ENCODE data around the gene KRTAP10-8. TPM values are rescaled to one million over a fixed set of nuclear protein-coding genes. Genes with fewer than 3 reads are reported as not detected.

KRTAP10-8 gene
- total and polyA plus RNA-seq, 7 donors, result not detected

DNA sequence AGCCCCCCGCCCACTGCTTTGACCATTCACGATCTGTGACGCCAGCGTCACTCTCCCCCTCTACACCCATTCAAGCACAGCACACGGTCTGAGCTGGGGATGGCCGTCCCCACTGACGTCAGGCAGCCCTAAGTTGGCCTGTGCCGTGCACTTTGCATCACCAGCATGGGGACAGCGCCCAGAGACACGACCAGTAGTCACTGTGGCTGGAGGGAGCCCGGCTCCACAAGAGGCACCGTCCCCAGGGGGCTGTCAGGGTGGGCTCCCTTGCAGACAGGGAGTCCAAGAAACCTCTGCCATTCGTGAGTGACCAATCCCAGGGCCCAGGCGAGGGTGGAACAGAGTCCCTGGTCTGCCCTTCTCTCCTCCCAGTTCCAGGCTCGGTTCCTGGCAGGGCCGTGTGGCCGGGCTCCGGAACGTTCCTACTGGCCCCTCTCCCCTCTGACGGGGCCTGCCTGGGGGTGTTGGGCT, 2.3 kb downstream of the KRTAP10-8 start:
- TF ChIP-seq POLR2A (IDR thresholded peaks at IDR 0.05) (no peak), EP300 (IDR thresholded peaks at IDR 0.05) (no peak), POLR2AphosphoS5 (IDR thresholded peaks at IDR 0.05) (no peak)
- TF ChIP-seq, protein P1, sequence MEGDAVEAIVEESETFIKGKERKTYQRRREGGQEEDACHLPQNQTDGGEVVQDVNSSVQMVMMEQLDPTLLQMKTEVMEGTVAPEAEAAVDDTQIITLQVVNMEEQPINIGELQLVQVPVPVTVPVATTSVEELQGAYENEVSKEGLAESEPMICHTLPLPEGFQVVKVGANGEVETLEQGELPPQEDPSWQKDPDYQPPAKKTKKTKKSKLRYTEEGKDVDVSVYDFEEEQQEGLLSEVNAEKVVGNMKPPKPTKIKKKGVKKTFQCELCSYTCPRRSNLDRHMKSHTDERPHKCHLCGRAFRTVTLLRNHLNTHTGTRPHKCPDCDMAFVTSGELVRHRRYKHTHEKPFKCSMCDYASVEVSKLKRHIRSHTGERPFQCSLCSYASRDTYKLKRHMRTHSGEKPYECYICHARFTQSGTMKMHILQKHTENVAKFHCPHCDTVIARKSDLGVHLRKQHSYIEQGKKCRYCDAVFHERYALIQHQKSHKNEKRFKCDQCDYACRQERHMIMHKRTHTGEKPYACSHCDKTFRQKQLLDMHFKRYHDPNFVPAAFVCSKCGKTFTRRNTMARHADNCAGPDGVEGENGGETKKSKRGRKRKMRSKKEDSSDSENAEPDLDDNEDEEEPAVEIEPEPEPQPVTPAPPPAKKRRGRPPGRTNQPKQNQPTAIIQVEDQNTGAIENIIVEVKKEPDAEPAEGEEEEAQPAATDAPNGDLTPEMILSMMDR (IDR thresholded peaks at IDR 0.05), result no peak
- Histone ChIP-seq H3K36me3 (no peaks in the 10 kb centered on the region), H3K4me1 (no peaks in the 10 kb centered on the region), H3K27ac (no peak overlapping the region), H3K27me3 (peaks cover 0 to 23% (median 9%) of the 10 kb centered on the region in 3 donors), H3K4me3 (no peak overlapping the region), H3K9me3 (peaks cover 0 to 15% (median 2%) of the 10 kb centered on the region in 4 donors)
- 82 to 83% methylated on average over 20 of the region's 20 CpGs for WGBS, 2 donors
- DNase-seq, result no peak
- intact Hi-C loops (cut with DNase I), result no loop called here

DNA sequence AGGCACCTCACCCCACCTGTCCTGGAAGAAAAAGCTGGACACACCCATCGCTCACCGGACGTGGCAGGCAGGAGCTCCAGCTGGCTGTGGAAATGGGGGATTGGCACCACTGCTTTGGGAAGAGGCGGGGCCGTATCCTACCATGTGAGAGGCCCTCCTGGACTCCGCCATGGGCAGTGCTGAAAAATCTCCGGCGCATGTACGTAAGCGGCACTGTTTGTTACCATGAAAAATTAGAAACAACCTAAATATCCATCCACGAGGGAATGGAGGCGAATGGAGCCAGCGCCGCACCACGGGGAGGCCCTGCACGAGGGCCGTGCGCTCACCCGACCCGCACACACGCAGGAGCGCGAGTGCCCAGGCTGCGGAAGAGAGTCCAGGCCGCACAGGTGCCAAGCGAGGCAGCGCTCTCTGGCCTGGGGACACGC, 3.1 kb downstream of the KRTAP10-8 start:
- 83 to 90% methylated on average over 28 of the region's 28 CpGs for WGBS, 2 donors
- TF ChIP-seq POLR2A (IDR thresholded peaks at IDR 0.05), result no peak
- TF ChIP-seq EP300 (IDR thresholded peaks at IDR 0.05), result no peak
- TF ChIP-seq, protein P1 (IDR thresholded peaks at IDR 0.05), result no peak
- no peak for TF ChIP-seq POLR2AphosphoS5 (IDR thresholded peaks at IDR 0.05)
- peaks cover 0 to 23% (median 9%) of the 10 kb centered on the region in 3 donors for H3K27me3 ChIP-seq

DNA sequence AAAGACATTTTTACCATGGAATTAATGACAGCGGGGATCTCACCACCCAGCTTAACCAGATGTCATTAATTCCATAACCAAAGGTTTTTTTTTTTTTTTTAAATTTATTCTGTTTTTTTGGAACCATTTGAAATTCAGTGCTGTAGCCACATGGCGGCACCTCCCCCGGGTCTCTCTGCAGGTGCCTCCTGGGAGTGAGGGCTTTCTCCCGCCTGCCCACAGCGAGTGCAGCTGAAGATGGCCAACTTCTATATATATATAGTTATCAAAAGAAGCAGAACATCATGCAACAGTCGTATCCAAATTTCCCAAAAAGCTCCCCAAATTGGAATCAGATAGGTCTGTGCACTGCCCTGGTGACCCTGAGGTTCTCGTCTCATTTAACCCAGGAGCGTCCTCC, 3.6 kb downstream of the KRTAP10-8 start:
- WGBS, 2 donors, result 75 to 83% methylated on average over 8 of the region's 8 CpGs
- H3K4me1 ChIP-seq, result no peaks in the 10 kb centered on the region
- intact Hi-C loops (cut with DNase I), result no loop called here
- H3K27ac ChIP-seq, result no peak overlapping the region
- H3K9me3 ChIP-seq, result peaks cover 0 to 11% (median 3%) of the 10 kb centered on the region in 4 donors
- no peak for TF ChIP-seq POLR2AphosphoS5 (IDR thresholded peaks at IDR 0.05)
- TF ChIP-seq EP300 (IDR thresholded peaks at IDR 0.05), result no peak
- H3K4me3 ChIP-seq, result no peak overlapping the region
- H3K27me3 ChIP-seq, result peaks cover 0 to 23% (median 9%) of the 10 kb centered on the region in 3 donors
- no peaks in the 10 kb centered on the region for H3K36me3 ChIP-seq
- no peak for DNase-seq

More for the DNA sequence above, 3.1 kb downstream of the KRTAP10-8 start:
- Histone ChIP-seq H3K4me1 (no peaks in the 10 kb centered on the region), H3K9me3 (peaks cover 0 to 13% (median 3%) of the 10 kb centered on the region in 4 donors), H3K36me3 (no peaks in the 10 kb centered on the region), H3K27ac (no peak overlapping the region), H3K4me3 (no peak overlapping the region)
- intact Hi-C loops (cut with DNase I), result no loop called here
- DNase-seq, result no peak

DNA sequence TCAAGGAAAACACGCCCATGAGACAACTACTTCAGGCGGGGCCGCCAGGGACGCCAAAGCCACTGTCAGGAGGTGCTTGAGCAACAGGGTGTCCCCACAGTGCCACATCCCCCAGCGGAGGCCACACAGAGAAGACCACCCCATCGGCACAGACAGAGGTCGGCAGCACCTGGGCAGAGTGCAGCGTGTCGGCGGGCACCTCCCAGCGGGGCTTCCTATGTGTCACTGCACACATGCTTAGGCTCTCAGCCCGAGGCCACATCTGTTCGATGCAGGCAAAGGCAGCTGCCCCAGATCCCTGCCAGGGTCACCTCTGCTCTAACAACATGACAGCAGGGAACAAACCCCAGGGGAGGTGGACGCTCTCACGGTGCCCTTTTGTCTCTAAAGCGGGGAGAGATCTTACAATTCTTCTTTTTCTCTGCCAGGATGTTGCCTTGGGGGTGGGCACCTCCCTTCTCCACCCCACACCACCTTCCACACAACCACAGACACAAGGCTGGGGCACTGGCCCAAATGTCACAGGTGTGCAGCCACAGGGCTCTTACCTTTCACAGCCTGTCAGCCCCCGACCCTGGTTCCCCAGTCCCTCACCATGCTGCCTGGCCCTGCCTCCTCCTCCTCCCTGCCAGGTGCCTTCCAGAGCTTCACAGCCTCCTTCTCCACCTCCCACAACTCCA, 4.2 kb downstream of the KRTAP10-8 start:
- Histone ChIP-seq H3K4me3 (no peak overlapping the region), H3K4me1 (no peaks in the 10 kb centered on the region), H3K36me3 (no peaks in the 10 kb centered on the region), H3K27me3 (peaks cover 0 to 23% (median 9%) of the 10 kb centered on the region in 3 donors), H3K27ac (no peak overlapping the region), H3K9me3 (peaks cover 0 to 11% (median 3%) of the 10 kb centered on the region in 4 donors)
- TF ChIP-seq, protein P1 (IDR thresholded peaks at IDR 0.05), result no peak
- no peak for TF ChIP-seq POLR2AphosphoS5 (IDR thresholded peaks at IDR 0.05)
- no peak for TF ChIP-seq POLR2A (IDR thresholded peaks at IDR 0.05)
- no peak for TF ChIP-seq EP300 (IDR thresholded peaks at IDR 0.05)
- no peak for DNase-seq
- intact Hi-C loops (cut with DNase I), result no loop called here
- 77 to 83% methylated on average over 17 of the region's 17 CpGs for WGBS, 2 donors

DNA sequence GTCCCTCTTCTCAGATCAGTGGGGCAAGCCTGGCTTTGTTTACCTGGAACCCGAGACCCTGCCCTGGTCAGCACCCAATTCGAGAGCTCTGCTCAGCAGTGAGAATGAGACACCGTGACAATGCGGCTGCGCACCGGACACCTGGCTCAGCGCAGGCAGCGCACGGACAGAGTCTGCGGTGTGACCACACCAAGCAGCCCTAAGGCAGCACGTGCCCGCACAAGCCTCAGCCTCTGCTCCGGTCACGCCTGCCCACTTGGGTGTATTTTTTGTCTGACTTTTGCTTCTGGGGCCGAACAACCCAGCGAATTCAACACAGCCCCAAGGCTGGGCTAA, 4.7 kb downstream of the KRTAP10-8 start:
- H3K27me3 ChIP-seq, result peaks cover 0 to 23% (median 9%) of the 10 kb centered on the region in 3 donors
- TF ChIP-seq POLR2A (IDR thresholded peaks at IDR 0.05), result no peak
- TF ChIP-seq POLR2AphosphoS5 (IDR thresholded peaks at IDR 0.05), result no peak
- TF ChIP-seq EP300 (IDR thresholded peaks at IDR 0.05), result no peak
- TF ChIP-seq, protein P1 (IDR thresholded peaks at IDR 0.05), result no peak
- no peaks in the 10 kb centered on the region for H3K4me1 ChIP-seq
- intact Hi-C loops (cut with DNase I), result no loop called here
- peaks cover 0 to 7% (median 3%) of the 10 kb centered on the region in 4 donors for H3K9me3 ChIP-seq
- H3K36me3 ChIP-seq, result no peaks in the 10 kb centered on the region
- 82 to 83% methylated on average over 16 of the region's 16 CpGs for WGBS, 2 donors
- H3K4me3 ChIP-seq, result no peak overlapping the region
- H3K27ac ChIP-seq, result no peak overlapping the region
- DNase-seq, result no peak
